PC-9 (cell line): ENCODE results near the gene PBX4.

Experiments used
- CTCF ChIP-seq: fragments of 200-600 bp; sonication (generic); conservative IDR thresholded peaks from 2 replicates; pipeline ENCODE4 v1.6.1; 2017; ENCODE audit warnings: mixed run types, antibody characterized with exemption, mild to moderate bottlenecking, moderate library complexity
- EZH2 ChIP-seq: fragments of 200-600 bp; sonication (generic); IDR thresholded peaks from 2 replicates; pipeline ENCODE4 v1.8.0; 2017; ENCODE audit warnings: antibody characterized with exemption, low read depth

DNA sequence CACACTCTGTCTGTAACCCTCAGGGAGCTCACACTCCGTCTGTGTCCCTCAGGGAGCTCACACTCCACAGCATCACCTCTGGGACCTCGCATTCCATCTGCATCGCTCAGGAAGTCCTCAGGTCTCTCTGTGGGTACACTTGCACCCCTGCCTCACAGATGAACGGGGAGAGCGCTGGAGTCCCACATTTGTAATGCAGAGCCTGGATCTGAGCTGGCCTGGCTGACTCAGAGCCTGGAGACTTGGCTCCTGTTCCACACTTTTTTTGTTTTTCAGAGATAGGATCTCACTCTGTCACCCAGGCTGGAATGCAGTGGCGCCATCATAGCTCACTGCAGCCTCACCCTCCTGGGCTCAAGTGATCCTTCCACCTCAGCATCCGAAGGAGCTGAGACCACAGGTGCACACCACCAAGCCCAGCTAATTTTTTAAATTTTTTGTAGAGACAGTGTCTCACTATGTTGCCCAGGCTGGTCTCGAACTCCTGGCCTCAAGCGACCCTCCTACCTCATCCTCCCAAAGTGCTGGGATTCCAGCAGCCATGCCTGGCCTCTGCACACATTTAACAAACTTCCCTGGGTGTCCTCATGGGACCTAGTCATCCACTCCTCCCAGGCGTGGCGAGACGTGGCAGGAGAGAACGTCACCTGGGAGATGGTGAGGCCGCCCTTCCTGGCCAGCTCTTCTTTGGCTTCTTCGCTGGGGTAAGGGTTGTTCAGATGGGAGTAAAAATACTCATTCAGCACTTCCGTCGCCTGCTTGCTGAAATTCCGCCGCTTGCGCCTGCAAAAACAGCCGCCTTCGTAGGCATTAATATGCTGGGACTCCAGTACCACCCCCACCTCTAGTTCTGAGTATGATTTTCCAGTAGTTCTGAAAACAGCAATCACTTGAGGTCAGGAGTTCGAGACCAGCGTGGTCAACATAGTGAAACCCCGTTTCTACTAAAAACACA, 49.4 kb downstream of the PBX4 start:
- TF ChIP-seq CTCF (no peak), EZH2 (no peak)
